ENCODE data around the gene MOBP. TPM values are rescaled to one million over a fixed set of nuclear protein-coding genes. Genes with fewer than 3 reads are reported as not detected.

Gene MOBP
- total and polyA plus RNA-seq, 9 of the 15 experiments (the other 6 are each of a cell fraction or from before 2014, with no cell fraction given) = 0.09 to 0.33 (median 0.11) TPM; not detected in 4

DNA sequence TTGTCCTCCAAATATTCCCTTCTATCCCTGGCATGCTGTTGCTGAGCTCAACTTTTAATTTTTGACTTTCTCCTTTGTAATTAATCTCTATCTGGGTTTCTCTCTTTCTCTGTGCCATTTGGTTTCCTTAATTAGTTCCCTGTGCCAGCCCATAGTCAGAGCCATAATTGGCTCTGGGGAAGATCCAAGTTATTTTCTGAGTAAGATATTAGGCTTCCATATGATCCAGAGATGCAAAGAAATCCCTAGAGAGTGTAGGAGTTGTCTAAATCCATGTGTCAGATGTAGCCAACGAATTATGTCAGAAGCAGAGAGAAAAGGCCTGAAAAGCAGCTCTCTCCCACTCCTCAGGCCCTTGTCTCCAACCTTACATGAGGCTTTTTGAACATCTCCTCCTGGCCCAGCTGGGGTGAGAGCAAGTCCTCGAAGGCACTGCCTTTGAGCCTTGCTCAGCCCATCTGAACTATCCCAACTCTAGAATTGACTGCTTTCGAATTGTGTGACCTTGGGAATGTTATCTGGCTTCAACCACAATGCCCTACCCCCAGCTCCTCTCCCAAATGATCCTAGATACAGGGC, 46.4 kb downstream of the MOBP start (continued):
- no peak for TF ChIP-seq WHSC1 (IDR thresholded peaks at IDR 0.05; ENCODE audit: low read length)

DNA sequence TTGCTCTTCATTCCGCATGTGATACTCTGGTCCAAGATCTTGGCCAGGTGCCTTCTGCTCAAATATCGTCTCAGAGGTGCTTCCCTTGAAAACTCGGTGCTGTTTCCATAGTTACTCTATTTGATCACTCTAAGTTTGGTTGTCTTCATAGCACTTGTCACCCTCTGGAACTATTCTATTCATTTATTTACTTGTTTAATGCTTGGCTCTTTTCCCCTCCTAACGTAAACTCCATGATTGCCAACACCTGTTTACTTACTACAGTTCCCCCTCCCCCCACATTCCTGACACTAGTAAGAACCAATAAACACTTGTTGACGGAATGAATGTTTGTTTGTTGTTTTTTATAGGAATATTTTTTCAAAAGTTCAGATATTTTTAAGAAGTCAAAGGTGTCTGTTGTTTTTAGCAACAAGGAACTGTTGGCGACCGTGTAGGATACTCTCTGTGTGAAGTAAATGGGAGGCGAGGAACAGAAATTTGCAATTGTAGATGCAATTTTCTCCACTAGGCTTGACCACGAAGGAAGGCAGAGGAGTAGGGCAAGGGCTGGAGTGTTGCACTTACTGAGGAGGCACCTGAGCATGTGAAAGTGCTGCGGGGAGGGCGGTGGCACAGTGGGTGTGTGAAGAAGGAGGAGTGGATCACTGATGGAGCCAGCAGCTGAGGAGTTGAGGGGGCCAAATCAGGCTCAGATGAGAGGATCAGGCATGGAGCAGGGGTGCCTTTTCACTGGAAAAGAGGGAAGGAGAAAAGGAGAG, 48.4 kb downstream of the MOBP start:
- H2AFZ ChIP-seq (ENCODE audit: low read depth, low read length) = no peak overlapping the region
- peaks cover 0 to 9% of the 10 kb centered on the region in 2 experiments; a peak in 2 of 5 replicates for H3K27me3 ChIP-seq (ENCODE audit: control insufficient read depth in 2 of 2, insufficient read depth in 2 of 2, low read length in 2 of 2)
- H3K79me2 ChIP-seq (ENCODE audit: control insufficient read depth, insufficient read depth, low read length) = no peaks in the 10 kb centered on the region
- no peak overlapping the region for H3K4me2 ChIP-seq (ENCODE audit: insufficient read depth, low read length)
- H3K9ac ChIP-seq (ENCODE audit: insufficient read depth in 1 of 2, low read depth in 2 of 2, low read length in 2 of 2) = no peak overlapping the region
- FAIRE-seq = no peak
- no peaks in the 10 kb centered on the region for H3K9me1 ChIP-seq (ENCODE audit: control insufficient read depth, insufficient read depth, low read length)
- no peak for DNase-seq (ENCODE audit: extremely low read depth in 1 of 4, low spot score in 3 of 4)
- no peaks in the 10 kb centered on the region for H4K20me1 ChIP-seq (replicated peaks; ENCODE audit: control insufficient read depth, insufficient read depth, low read length)
- no peaks in the 10 kb centered on the region for H3K4me1 ChIP-seq (replicated peaks in 1 of 2; ENCODE audit: control insufficient read depth in 2 of 2, insufficient read depth in 2 of 2, low read length in 2 of 2)
- TF ChIP-seq, protein P1, sequence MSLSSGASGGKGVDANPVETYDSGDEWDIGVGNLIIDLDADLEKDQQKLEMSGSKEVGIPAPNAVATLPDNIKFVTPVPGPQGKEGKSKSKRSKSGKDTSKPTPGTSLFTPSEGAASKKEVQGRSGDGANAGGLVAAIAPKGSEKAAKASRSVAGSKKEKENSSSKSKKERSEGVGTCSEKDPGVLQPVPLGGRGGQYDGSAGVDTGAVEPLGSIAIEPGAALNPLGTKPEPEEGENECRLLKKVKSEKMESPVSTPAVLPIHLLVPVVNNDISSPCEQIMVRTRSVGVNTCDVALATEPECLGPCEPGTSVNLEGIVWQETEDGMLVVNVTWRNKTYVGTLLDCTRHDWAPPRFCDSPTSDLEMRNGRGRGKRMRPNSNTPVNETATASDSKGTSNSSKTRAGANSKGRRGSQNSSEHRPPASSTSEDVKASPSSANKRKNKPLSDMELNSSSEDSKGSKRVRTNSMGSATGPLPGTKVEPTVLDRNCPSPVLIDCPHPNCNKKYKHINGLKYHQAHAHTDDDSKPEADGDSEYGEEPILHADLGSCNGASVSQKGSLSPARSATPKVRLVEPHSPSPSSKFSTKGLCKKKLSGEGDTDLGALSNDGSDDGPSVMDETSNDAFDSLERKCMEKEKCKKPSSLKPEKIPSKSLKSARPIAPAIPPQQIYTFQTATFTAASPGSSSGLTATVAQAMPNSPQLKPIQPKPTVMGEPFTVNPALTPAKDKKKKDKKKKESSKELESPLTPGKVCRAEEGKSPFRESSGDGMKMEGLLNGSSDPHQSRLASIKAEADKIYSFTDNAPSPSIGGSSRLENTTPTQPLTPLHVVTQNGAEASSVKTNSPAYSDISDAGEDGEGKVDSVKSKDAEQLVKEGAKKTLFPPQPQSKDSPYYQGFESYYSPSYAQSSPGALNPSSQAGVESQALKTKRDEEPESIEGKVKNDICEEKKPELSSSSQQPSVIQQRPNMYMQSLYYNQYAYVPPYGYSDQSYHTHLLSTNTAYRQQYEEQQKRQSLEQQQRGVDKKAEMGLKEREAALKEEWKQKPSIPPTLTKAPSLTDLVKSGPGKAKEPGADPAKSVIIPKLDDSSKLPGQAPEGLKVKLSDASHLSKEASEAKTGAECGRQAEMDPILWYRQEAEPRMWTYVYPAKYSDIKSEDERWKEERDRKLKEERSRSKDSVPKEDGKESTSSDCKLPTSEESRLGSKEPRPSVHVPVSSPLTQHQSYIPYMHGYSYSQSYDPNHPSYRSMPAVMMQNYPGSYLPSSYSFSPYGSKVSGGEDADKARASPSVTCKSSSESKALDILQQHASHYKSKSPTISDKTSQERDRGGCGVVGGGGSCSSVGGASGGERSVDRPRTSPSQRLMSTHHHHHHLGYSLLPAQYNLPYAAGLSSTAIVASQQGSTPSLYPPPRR (CRISPR knock-in tag; IDR thresholded peaks at IDR 0.05; ENCODE audit: borderline replicate concordance) = no peak
- no peak for TF ChIP-seq STAT5B (CRISPR knock-in tag; IDR thresholded peaks at IDR 0.05)
- TF ChIP-seq, protein P2, sequence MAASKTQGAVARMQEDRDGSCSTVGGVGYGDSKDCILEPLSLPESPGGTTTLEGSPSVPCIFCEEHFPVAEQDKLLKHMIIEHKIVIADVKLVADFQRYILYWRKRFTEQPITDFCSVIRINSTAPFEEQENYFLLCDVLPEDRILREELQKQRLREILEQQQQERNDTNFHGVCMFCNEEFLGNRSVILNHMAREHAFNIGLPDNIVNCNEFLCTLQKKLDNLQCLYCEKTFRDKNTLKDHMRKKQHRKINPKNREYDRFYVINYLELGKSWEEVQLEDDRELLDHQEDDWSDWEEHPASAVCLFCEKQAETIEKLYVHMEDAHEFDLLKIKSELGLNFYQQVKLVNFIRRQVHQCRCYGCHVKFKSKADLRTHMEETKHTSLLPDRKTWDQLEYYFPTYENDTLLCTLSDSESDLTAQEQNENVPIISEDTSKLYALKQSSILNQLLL (CRISPR knock-in tag; IDR thresholded peaks at IDR 0.05; ENCODE audit: borderline replicate concordance) = no peak
- no peak for TF ChIP-seq SAFB (IDR thresholded peaks at IDR 0.05; ENCODE audit: borderline replicate concordance, low read depth, low read length)
- no peak for TF ChIP-seq CEBPG (CRISPR knock-in tag; IDR thresholded peaks at IDR 0.05)
- TF ChIP-seq CEBPG (tag; conservative IDR thresholded peaks at IDR 0.05 in 1 of 2, IDR thresholded peaks at IDR 0.05 in 1 of 2) = no peak
- peak; percentile 25; the same call in 1 of the 2 replicates for TF ChIP-seq RFX1 (IDR thresholded peaks at IDR 0.05)
- intact Hi-C loops (cut with micrococcal nuclease) (no loop called here), in situ Hi-C loops (cut with MboI) (no loop called here)
- no peaks in the 10 kb centered on the region for H3K9me3 ChIP-seq (replicated peaks; ENCODE audit: control insufficient read depth, insufficient read depth, low read depth, low read length)
- no peak overlapping the region for H3K4me3 ChIP-seq
- ChIA-PET CTCF (ENCODE audit: low intra/inter-chr PET ratio) (no interaction called here), POLR2A (no interaction called here)
- WGBS (ENCODE audit: insufficient coverage, low coverage, missing lambda C conversion rate) = under 1% methylated on average over 11 of the region's 11 CpGs
- no peak for ATAC-seq
- no TSS peak for BruUV-seq (replicated peaks)
- no peak overlapping the region for H3K27ac ChIP-seq (ENCODE audit: extremely low read depth, low read depth, low read length)
- H3K36me3 ChIP-seq (ENCODE audit: control insufficient read depth, insufficient read depth, low read length) = no peaks in the 10 kb centered on the region

Data from K562 (cell line).